Measurements from ENCODE around the gene LMAN2L. TPM values are rescaled to one million over a fixed set of nuclear protein-coding genes. Genes with fewer than 3 reads are reported as not detected.

The LMAN2L gene
- total and polyA plus RNA-seq, 2 of the 8 experiments (the other 6 are each of a cell fraction or from before 2014, with no cell fraction given) = 14.3 to 17.6 TPM

GRCh38 chr2:96689431-96689991 lies 50.4 kb downstream of the LMAN2L start:
- no peak overlapping the region for H3K4me2 ChIP-seq (ENCODE audit: insufficient read depth in 1 of 2, low read depth in 2 of 2, low read length in 2 of 2)
- H2BK20ac ChIP-seq (ENCODE audit: low read length) = no peak overlapping the region
- no peak overlapping the region for H3K14ac ChIP-seq (ENCODE audit: insufficient read length)
- H3K4me3 ChIP-seq (ENCODE audit: extremely low read depth in 1 of 4, insufficient read depth in 2 of 4, low read depth in 3 of 4, low read length in 4 of 4) = no peak overlapping the region
- 94% methylated on average over 14 of the region's 14 CpGs; no CpG with 5 or more reads in 1 of the 2 experiments for WGBS, 2 experiments (ENCODE audit: extremely low coverage in 1 of 2, insufficient coverage in 1 of 2, insufficient read length in 1 of 2, insufficient replicate concordance in 2 of 2, low coverage in 1 of 2, low lambda C conversion rate in 2 of 2, missing lambda C conversion rate in 1 of 2)
- ChIA-PET POLR2A (ENCODE audit: partially characterized antibody) (interaction anchor here (0.6 to 0.9 kb wide), 3 partner anchors 13 to 28 kb away, joined by 3 to 4 read pairs (median 3); no protein-coding TSS in a partner anchor), CTCF (ENCODE audit: partially characterized antibody) (no interaction called here)
- H2BK15ac ChIP-seq (ENCODE audit: low read length) = no peak overlapping the region
- H3K23ac ChIP-seq (ENCODE audit: insufficient read length) = no peak overlapping the region
- no peaks in the 10 kb centered on the region for H3K79me2 ChIP-seq (ENCODE audit: control insufficient read depth in 1 of 2, insufficient read depth in 2 of 2, low read length in 2 of 2)
- no peak overlapping the region for H2AFZ ChIP-seq (ENCODE audit: low read length)
- H4K91ac ChIP-seq (replicated peaks; ENCODE audit: insufficient read length, low read length) = no peak overlapping the region
- peak overlapping the region; percentile 59; the same call in 1 of the 2 replicates for H4K8ac ChIP-seq (ENCODE audit: extremely low read depth, insufficient read depth, low read length)
- DNase-seq (ENCODE audit: low read depth in 1 of 2, low spot score in 2 of 2) (no peak), FAIRE-seq (no peak)
- H3K18ac ChIP-seq (ENCODE audit: extremely low read depth, low read length) = no peak overlapping the region
- H2BK12ac ChIP-seq (ENCODE audit: low read depth, low read length) = no peak overlapping the region
- H3K9me3 ChIP-seq (ENCODE audit: insufficient read depth in 2 of 2, low read depth in 1 of 2, low read length in 1 of 2) = no peaks in the 10 kb centered on the region
- H2BK5ac ChIP-seq (ENCODE audit: low read depth, low read length) = no peak overlapping the region
- no peak overlapping the region for H3K56ac ChIP-seq (replicated peaks; ENCODE audit: insufficient read length, low read depth, low read length)
- no peaks in the 10 kb centered on the region for H3K79me1 ChIP-seq (ENCODE audit: low read depth, low read length)
- no peak overlapping the region for H2BK120ac ChIP-seq (replicated peaks; ENCODE audit: low read depth, low read length)
- H4K5ac ChIP-seq (ENCODE audit: insufficient read length, low read depth, low read length) = no peak overlapping the region
- no peaks in the 10 kb centered on the region for H4K20me1 ChIP-seq (replicated peaks in 1 of 2; ENCODE audit: control insufficient read depth in 1 of 2, insufficient read depth in 2 of 2, low read length in 2 of 2)
- H3K9ac ChIP-seq (replicated peaks in 1 of 4; ENCODE audit: extremely low read depth in 1 of 4, low read depth in 3 of 4, low read length in 3 of 4) = no peak overlapping the region
- H3K36me3 ChIP-seq (ENCODE audit: control insufficient read depth in 2 of 4, insufficient read depth in 4 of 4, low read length in 3 of 4) = no peaks in the 10 kb centered on the region
- no peak overlapping the region for H3K4ac ChIP-seq (replicated peaks; ENCODE audit: insufficient read length, low read depth, low read length)
- no peak overlapping the region for H3K27ac ChIP-seq (ENCODE audit: low read depth, low read length)
- no peak overlapping the region for H2AK5ac ChIP-seq (ENCODE audit: low read depth, low read length)
- no peaks in the 10 kb centered on the region for H3K23me2 ChIP-seq (ENCODE audit: low read depth, low read length)
- H3K27me3 ChIP-seq (replicated peaks in 1 of 4; ENCODE audit: control insufficient read depth in 3 of 4, extremely low read depth in 1 of 4, insufficient read depth in 3 of 4, low read length in 3 of 4) = no peaks in the 10 kb centered on the region
- peaks cover 0 to 6% (median under 1%) of the 10 kb centered on the region in 4 experiments; a peak in 3 of 7 replicates for H3K4me1 ChIP-seq (replicated peaks in 1 of 4; ENCODE audit: control insufficient read depth in 3 of 4, insufficient read depth in 4 of 4, low read length in 3 of 4)
- no peak for TF ChIP-seq SP4 (IDR thresholded peaks at IDR 0.05; ENCODE audit: low read length)
- TF ChIP-seq ASH2L (IDR thresholded peaks at IDR 0.05; ENCODE audit: low read length) = no peak
- no peak for TF ChIP-seq SIN3A (conservative IDR thresholded peaks at IDR 0.05 in 1 of 2, IDR thresholded peaks at IDR 0.05 in 1 of 2; ENCODE audit: low read depth in 1 of 2, low read length in 2 of 2)
- TF ChIP-seq CBX8 (IDR thresholded peaks at IDR 0.05; ENCODE audit: borderline replicate concordance, low read depth, low read length) = no peak
- TF ChIP-seq HDAC2 (IDR thresholded peaks at IDR 0.05; ENCODE audit: borderline replicate concordance in 1 of 2, low read depth in 2 of 2, low read length in 2 of 2) = no peak
- TF ChIP-seq KDM1A (IDR thresholded peaks at IDR 0.05; ENCODE audit: borderline replicate concordance, low read length) = no peak
- TF ChIP-seq POLR2A (IDR thresholded peaks at IDR 0.05; ENCODE audit: control extremely low read depth in 1 of 2, low read depth in 2 of 2, low read length in 2 of 2) = no peak
- TF ChIP-seq TAF1 (IDR thresholded peaks at IDR 0.05; ENCODE audit: low read depth, low read length) = no peak
- TF ChIP-seq CBX5 (IDR thresholded peaks at IDR 0.05; ENCODE audit: low read depth, low read length) = no peak
- TF ChIP-seq MAX (IDR thresholded peaks at IDR 0.05) = no peak
- no peak for TF ChIP-seq ATF2 (IDR thresholded peaks at IDR 0.05; ENCODE audit: low read length)
- TF ChIP-seq BACH1 (IDR thresholded peaks at IDR 0.05; ENCODE audit: low read length) = no peak

Measured in H1 (cell line).